ENCODE results near the gene IRF5.

GRCh38 chr7:128914566-128915151, 23.1 kb upstream of the IRF5 start:
- TF ChIP-seq, protein P1, sequence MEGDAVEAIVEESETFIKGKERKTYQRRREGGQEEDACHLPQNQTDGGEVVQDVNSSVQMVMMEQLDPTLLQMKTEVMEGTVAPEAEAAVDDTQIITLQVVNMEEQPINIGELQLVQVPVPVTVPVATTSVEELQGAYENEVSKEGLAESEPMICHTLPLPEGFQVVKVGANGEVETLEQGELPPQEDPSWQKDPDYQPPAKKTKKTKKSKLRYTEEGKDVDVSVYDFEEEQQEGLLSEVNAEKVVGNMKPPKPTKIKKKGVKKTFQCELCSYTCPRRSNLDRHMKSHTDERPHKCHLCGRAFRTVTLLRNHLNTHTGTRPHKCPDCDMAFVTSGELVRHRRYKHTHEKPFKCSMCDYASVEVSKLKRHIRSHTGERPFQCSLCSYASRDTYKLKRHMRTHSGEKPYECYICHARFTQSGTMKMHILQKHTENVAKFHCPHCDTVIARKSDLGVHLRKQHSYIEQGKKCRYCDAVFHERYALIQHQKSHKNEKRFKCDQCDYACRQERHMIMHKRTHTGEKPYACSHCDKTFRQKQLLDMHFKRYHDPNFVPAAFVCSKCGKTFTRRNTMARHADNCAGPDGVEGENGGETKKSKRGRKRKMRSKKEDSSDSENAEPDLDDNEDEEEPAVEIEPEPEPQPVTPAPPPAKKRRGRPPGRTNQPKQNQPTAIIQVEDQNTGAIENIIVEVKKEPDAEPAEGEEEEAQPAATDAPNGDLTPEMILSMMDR (IDR thresholded peaks at IDR 0.05), result no peak
- no peak for TF ChIP-seq SIN3A (IDR thresholded peaks at IDR 0.05; ENCODE audit: borderline replicate concordance, insufficient read depth, low read depth, low read length)
- no peak for TF ChIP-seq POLR2AphosphoS5 (IDR thresholded peaks at IDR 0.05; ENCODE audit: low read depth, low read length)
- no peak for TF ChIP-seq TCF7L2 (IDR thresholded peaks at IDR 0.05; ENCODE audit: low read depth, low read length)
- no peak for TF ChIP-seq REST (IDR thresholded peaks at IDR 0.05; ENCODE audit: insufficient read depth in 1 of 2, low read depth in 2 of 2, low read length in 1 of 2)
